SK-N-SH (cell line): Measurements from ENCODE around the gene SPON1. TPM values are rescaled to one million over a fixed set of nuclear protein-coding genes. Genes with fewer than 3 reads are reported as not detected.

Source experiments
- CTCF ChIA-PET: fragments of 300-600, 350-600 bp; formaldehyde crosslinking; extraction: SDS; loops from one replicate; lab custom pipeline; 2021; lab: Yijun Ruan, JAX
- POLR2A ChIA-PET: fragments of 350-600 bp; sonication (Branson Sonifier 250); formaldehyde crosslinking; extraction: SDS; loops from one replicate; lab custom pipeline; 2020; ENCODE audit warnings: antibody characterized with exemption, inconsistent platforms; lab: Yijun Ruan, JAX
- DNase-seq: peaks from one replicate; pipeline ENCODE4 v3.0.0; 2012
- H2AFZ ChIP-seq: fragments of 200-600 bp; sonication (generic); 2 replicates; pipeline ENCODE4 v1.8.1; 2016; ENCODE audit warnings: antibody characterized with exemption, mild to moderate bottlenecking, low read depth
- H3F3A ChIP-seq: fragments of 200-600 bp; sonication (generic); replicated peaks from 2 replicates; pipeline ENCODE3; 2016; ENCODE audit warnings: antibody characterized with exemption, mild to moderate bottlenecking; ENCODE audit not compliant: insufficient read depth
- H3K27ac ChIP-seq, 2 experiments: fragments of 200-500 bp in 1 of 2; fragments of 200-600 bp in 1 of 2; sonication (Bioruptor generic) in 1 of 2; sonication (generic), shearing (Covaris generic) in 1 of 2; 2 replicates each; pipeline versions ENCODE4 v1.5.1 to v1.6.1; 2014 to 2016; ENCODE audit warnings: low read depth in 2 of 2, inconsistent platforms in 1 of 2, low read length in 1 of 2, mild to moderate bottlenecking in 1 of 2, mixed read lengths in 1 of 2
- H3K27me3 ChIP-seq: fragments of 200-600 bp; sonication (generic), shearing (Covaris generic); 2 replicates; pipeline ENCODE4 v1.6.1; 2016; ENCODE audit warnings: mixed run types; ENCODE audit not compliant: insufficient read depth
- H3K36me3 ChIP-seq, 2 experiments: fragments of 200-500 bp in 1 of 2; fragments of 200-600 bp in 1 of 2; sonication (Bioruptor generic) in 1 of 2; sonication (generic) in 1 of 2; replicated peaks in 1 of 2; 2 replicates each; pipeline versions ENCODE3 to v1.5.1; 2014 to 2016; ENCODE audit warnings: low read length in 1 of 2, mild to moderate bottlenecking in 1 of 2; ENCODE audit not compliant: insufficient read depth in 2 of 2, control insufficient read depth in 1 of 2
- H3K4me1 ChIP-seq, 2 experiments: fragments of 200-500 bp in 1 of 2; fragments of 200-600 bp in 1 of 2; sonication (Bioruptor generic) in 1 of 2; sonication (generic), shearing (Covaris generic) in 1 of 2; 2 replicates each; pipeline versions ENCODE4 v1.5.1 to v1.6.1; 2014 to 2016; ENCODE audit warnings: low read depth in 1 of 2, low read length in 1 of 2, mixed run types in 1 of 2; ENCODE audit not compliant: insufficient read depth in 2 of 2, control insufficient read depth in 1 of 2
- H3K4me2 ChIP-seq: fragments of 200-600 bp; sonication (generic), shearing (Covaris generic); 2 replicates; pipeline ENCODE4 v1.6.1; 2017; ENCODE audit warnings: mixed run types
- H3K4me3 ChIP-seq, 2 experiments: fragments of 200-500 bp in 1 of 2; fragments of 200-600 bp in 1 of 2; sonication (Bioruptor generic) in 1 of 2; sonication (generic), shearing (Covaris generic) in 1 of 2; 2 replicates each; pipeline versions ENCODE4 v1.5.1 to v1.8.1; 2014 to 2016; ENCODE audit warnings: low read depth in 2 of 2, inconsistent platforms in 1 of 2, low read length in 1 of 2, mild to moderate bottlenecking in 1 of 2, mixed read lengths in 1 of 2, moderate library complexity in 1 of 2
- H3K79me2 ChIP-seq: fragments of 200-600 bp; sonication (generic); 2 replicates; pipeline ENCODE4 v1.8.1; 2017; ENCODE audit warnings: mild to moderate bottlenecking; ENCODE audit not compliant: insufficient read depth
- H3K9ac ChIP-seq: fragments of 200-600 bp; sonication (generic); 2 replicates; pipeline ENCODE4 v1.6.1; 2017; ENCODE audit warnings: mixed run types
- H3K9me2 ChIP-seq: fragments of 200-600 bp; sonication (generic); 2 replicates; pipeline ENCODE4 v1.6.1; 2017; ENCODE audit warnings: mixed run types
- H3K9me3 ChIP-seq: fragments of 200-600 bp; sonication (generic); 2 replicates; pipeline ENCODE4 v1.6.1; 2017; ENCODE audit warnings: mixed run types, mild to moderate bottlenecking, moderate library complexity
- H4K20me1 ChIP-seq: fragments of 200-600 bp; sonication (generic); 2 replicates; pipeline ENCODE4 v1.6.1; 2017; ENCODE audit warnings: mild to moderate bottlenecking, mixed run types; ENCODE audit not compliant: insufficient read depth
- ELF1 ChIP-seq: IDR thresholded peaks from 2 replicates; pipeline ENCODE4 v1.4.0; 2012
- EZH2phosphoT487 ChIP-seq: fragments of 200-600 bp; sonication (generic); IDR thresholded peaks from 2 replicates; pipeline ENCODE4 v1.6.1; 2017; ENCODE audit warnings: low read depth, mixed run types, mild to moderate bottlenecking, antibody characterized with exemption, moderate library complexity, borderline replicate concordance
- FOSL2 ChIP-seq: IDR thresholded peaks from 2 replicates; pipeline ENCODE4 v1.4.0; 2012; ENCODE audit warnings: low read depth, mild to moderate bottlenecking, moderate library complexity, borderline replicate concordance
- FOXJ3 ChIP-seq: sonication (generic); formaldehyde crosslinking; IDR thresholded peaks from 2 replicates; pipeline ENCODE4 v1.5.1; 2020; ENCODE audit warnings: mild to moderate bottlenecking, missing genetic modification reagents
- FOXM1 ChIP-seq: IDR thresholded peaks from 2 replicates; pipeline ENCODE4 v1.4.0; 2012; ENCODE audit warnings: low read depth, mild to moderate bottlenecking
- GATA2 ChIP-seq: sonication (generic); formaldehyde crosslinking; IDR thresholded peaks from 2 replicates; pipeline ENCODE4 v1.5.0; 2020; ENCODE audit warnings: mild to moderate bottlenecking, missing genetic modification reagents
- IRF3 ChIP-seq: fragments of 150-350 bp; IDR thresholded peaks from 2 replicates; pipeline ENCODE4 v1.6.1; 2016; ENCODE audit warnings: mild to moderate bottlenecking, low read depth, low read length
- JUND ChIP-seq: IDR thresholded peaks from 2 replicates; pipeline ENCODE4 v1.4.0; 2012
- MEF2A ChIP-seq: IDR thresholded peaks from 2 replicates; pipeline ENCODE4 v1.4.0; 2012; ENCODE audit warnings: low read depth, borderline replicate concordance
- NFIC ChIP-seq: IDR thresholded peaks from 2 replicates; pipeline ENCODE4 v1.4.0; 2012; ENCODE audit warnings: borderline replicate concordance
- POLR2AphosphoS5 ChIP-seq: IDR thresholded peaks from 2 replicates; pipeline ENCODE4 v1.6.1; 2012; ENCODE audit warnings: low read depth, low read length
- RFX5 ChIP-seq: IDR thresholded peaks from 2 replicates; pipeline ENCODE4 v1.6.1; 2012; ENCODE audit warnings: mild to moderate bottlenecking, improper control_type of control experiment, low read length
- RXRA ChIP-seq: IDR thresholded peaks from 2 replicates; pipeline ENCODE4 v1.4.0; 2012; ENCODE audit warnings: low read depth, mild to moderate bottlenecking, borderline replicate concordance
- SMC3 ChIP-seq: IDR thresholded peaks from 2 replicates; pipeline ENCODE4 v1.6.1; 2012; ENCODE audit warnings: low read depth, low read length, improper control_type of control experiment
- TCF12 ChIP-seq: IDR thresholded peaks from 2 replicates; pipeline ENCODE4 v1.4.0; 2012
- USF1 ChIP-seq: IDR thresholded peaks from 2 replicates; pipeline ENCODE4 v1.4.0; 2012; ENCODE audit warnings: low read depth, borderline replicate concordance
- ZBTB33 ChIP-seq: IDR thresholded peaks from 2 replicates; pipeline ENCODE4 v1.4.0; 2012; ENCODE audit warnings: low read depth, borderline replicate concordance
- WGBS: methylation state at CpG from one replicate; pipeline ENCODE4 v1.1.6; 2017; ENCODE audit warnings: low lambda C conversion rate; 5-methylcytosine and 5-hydroxymethylcytosine counted together
- polyA plus RNA-seq, 3 experiments: library from polyadenylated mRNA; depleted of rRNA; stranded (reverse); fragments of >200 nt; gene quantifications; 2 replicates each; pipeline ENCODE4 v1.2.3, GENCODE V29; 2012
- TF ChIP-seq, protein P1 (sequence below): fragments of 200-600 bp; sonication (generic); IDR thresholded peaks from 2 replicates; pipeline ENCODE4 v1.6.1; 2017; ENCODE audit warnings: antibody characterized with exemption, mild to moderate bottlenecking, moderate library complexity

Gene SPON1
- polyA plus RNA-seq, 1 of the 3 experiments (the other 2 are of a cell fraction) = not detected

GRCh38 chr11:13966013-13966412 is 3.5 kb downstream of the SPON1 start:
- Histone ChIP-seq H3F3A (no peaks in the 10 kb centered on the region), H3K9ac (no peak overlapping the region)
- CTCF ChIA-PET = interaction anchor here (1.3 to 15.0 kb wide), 3 partner anchors 9 to 284 kb away, joined by 4 to 101 read pairs (median 5); no protein-coding TSS in a partner anchor
- TF ChIP-seq RXRA (no peak), RFX5 (no peak), FOXJ3 (CRISPR knock-in tag) (no peak), SMC3 (no peak), ZBTB33 (no peak), NFIC (no peak), FOSL2 (no peak), JUND (no peak), EZH2phosphoT487 (no peak), POLR2AphosphoS5 (no peak), USF1 (no peak), IRF3 (no peak), MEF2A (no peak), GATA2 (no peak), FOXM1 (no peak), ELF1 (no peak), TCF12 (no peak)
- TF ChIP-seq, protein P1, sequence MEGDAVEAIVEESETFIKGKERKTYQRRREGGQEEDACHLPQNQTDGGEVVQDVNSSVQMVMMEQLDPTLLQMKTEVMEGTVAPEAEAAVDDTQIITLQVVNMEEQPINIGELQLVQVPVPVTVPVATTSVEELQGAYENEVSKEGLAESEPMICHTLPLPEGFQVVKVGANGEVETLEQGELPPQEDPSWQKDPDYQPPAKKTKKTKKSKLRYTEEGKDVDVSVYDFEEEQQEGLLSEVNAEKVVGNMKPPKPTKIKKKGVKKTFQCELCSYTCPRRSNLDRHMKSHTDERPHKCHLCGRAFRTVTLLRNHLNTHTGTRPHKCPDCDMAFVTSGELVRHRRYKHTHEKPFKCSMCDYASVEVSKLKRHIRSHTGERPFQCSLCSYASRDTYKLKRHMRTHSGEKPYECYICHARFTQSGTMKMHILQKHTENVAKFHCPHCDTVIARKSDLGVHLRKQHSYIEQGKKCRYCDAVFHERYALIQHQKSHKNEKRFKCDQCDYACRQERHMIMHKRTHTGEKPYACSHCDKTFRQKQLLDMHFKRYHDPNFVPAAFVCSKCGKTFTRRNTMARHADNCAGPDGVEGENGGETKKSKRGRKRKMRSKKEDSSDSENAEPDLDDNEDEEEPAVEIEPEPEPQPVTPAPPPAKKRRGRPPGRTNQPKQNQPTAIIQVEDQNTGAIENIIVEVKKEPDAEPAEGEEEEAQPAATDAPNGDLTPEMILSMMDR = no peak
- TF ChIP-seq, all 33 proteins: peak for 0
- DNase-seq = no peak
- POLR2A ChIA-PET = no interaction called here
- Histone ChIP-seq H3K27ac (no peak overlapping the region), H3K9me3 (no peaks in the 10 kb centered on the region), H4K20me1 (no peaks in the 10 kb centered on the region), H3K4me2 (no peak overlapping the region), H2AFZ (no peak overlapping the region), H3K4me1 (peaks cover 0 to 8% of the 10 kb centered on the region in 2 experiments; a peak in 1 of 4 replicates), H3K79me2 (no peaks in the 10 kb centered on the region), H3K27me3 (peaks cover 55% of the 10 kb centered on the region), H3K4me3 (no peak overlapping the region), H3K9me2 (no peaks in the 10 kb centered on the region), H3K36me3 (no peaks in the 10 kb centered on the region)
- WGBS = 19% methylated on average over 3 of the region's 3 CpGs
